GM18498 (cell line): Measurements from ENCODE around the gene INPP4A.
"Not testable (repeated sequence)": the region's sequence is repeated elsewhere in the genome, so short reads cannot be mapped to it uniquely, and the experiment has no call there.

ENCODE experiments used
- ATAC-seq: cut with Tn5 transposase; IDR thresholded peaks from one replicate; pipeline ENCODE4 v1.9.1; 2021; ENCODE audit warnings: mild to moderate bottlenecking, moderate library complexity; ENCODE audit not compliant: unreplicated experiment

Gene INPP4A

DNA sequence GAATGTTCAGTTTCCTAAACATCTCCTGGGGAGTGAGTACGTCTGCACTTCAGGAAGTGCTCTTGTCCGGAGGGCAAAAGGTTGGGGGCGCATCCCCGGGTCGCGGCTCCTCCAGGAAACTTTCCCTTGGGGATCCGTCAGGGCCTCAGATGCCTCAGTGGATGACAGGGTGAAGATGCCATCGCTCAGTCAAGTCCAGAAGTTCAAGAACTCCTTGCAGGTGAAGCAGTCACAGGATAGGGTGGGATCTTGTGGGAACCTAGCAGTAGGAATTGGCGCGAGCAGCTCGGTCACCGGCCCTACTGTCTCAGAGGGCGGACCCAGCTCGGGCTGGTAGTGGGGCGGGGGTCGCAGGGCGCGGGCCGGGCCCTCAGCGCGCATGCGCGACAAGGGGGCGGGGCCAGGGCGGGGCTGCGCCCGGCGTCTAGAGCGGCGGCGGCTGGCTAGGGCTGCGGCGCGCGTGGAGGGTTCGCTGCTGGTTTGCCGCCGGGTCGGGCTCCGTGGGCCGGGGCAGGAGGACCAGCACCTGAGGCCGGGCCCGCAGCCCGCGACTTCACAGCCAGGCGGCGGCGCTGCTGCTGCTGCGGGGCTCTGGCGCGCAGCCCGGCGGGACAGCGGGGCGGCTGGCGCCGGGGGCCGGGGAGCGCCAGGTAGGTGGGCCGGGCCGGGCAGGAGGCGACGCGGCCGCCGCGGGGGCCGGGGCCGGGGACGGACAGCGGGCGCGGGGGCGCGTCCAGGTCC, at the start of gene INPP4A:
TSS of gene INPP4A (plus strand) at position 423 of the 741 bp plus-strand sequence. CDS start 75,191 bp downstream, outside the sequence.
- peak; percentile 86 for ATAC-seq

DNA sequence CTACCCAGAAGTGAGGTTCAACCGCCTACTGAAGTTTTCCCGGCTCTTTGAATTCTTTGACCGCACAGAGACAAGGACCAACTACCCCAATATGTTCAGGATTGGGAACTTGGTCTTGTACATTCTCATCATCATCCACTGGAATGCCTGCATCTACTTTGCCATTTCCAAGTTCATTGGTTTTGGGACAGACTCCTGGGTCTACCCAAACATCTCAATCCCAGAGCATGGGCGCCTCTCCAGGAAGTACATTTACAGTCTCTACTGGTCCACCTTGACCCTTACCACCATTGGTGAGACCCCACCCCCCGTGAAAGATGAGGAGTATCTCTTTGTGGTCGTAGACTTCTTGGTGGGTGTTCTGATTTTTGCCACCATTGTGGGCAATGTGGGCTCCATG, 48.7 kb upstream of the INPP4A start:
- ATAC-seq, result no peak

DNA sequence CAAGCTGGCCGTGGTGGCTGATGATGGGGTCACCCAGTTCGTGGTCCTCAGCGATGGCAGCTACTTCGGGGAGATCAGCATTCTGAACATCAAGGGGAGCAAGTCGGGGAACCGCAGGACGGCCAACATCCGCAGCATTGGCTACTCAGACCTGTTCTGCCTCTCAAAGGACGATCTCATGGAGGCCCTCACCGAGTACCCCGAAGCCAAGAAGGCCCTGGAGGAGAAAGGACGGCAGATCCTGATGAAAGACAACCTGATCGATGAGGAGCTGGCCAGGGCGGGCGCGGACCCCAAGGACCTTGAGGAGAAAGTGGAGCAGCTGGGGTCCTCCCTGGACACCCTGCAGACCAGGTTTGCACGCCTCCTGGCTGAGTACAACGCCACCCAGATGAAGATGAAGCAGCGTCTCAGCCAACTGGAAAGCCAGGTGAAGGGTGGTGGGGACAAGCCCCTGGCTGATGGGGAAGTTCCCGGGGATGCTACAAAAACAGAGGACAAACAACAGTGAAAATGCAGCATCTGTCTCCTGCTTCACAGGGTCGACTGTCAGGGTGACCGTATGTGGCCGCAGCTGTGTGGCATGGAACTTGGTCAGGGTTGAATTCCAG, 47.8 kb upstream of the INPP4A start:
- ATAC-seq, result no peak

DNA sequence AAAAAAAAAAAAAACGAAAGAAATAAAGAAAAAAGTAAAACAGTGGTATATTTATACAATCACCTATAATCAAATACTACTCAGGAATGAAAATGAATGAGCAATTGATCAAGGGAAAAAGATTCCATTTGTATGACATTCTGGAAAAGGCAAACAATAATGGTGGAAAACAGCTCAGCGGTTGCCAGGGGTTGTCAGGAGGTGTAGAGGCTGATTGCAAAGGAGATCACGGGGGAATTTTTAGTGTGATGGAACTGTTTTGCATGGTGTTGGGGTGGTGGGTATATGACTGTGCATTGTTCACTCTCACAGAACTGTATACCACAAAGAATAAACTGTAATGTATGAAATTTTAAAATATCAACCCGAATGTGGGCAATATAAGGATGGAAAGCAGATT, 45.5 kb upstream of the INPP4A start:
- no peak for ATAC-seq

DNA sequence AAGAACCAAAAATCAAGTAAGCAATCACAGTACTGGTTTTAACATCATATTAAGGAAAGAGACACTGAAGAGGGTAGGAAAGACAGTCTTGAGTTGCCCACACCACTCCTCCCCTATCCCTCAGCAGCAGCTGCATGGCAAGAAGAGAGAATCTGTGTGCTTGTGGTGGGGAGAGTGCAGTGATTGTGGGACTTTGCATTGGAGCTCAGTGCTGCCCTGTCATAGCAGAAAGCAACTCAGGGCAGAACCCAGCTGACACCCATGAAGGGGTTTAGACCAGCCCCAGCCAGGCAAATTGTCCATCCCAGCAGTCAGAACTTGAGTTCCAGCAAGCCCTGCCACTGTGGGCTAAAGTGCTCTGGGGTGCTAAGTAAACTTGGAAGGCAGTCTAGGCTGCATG, 40.8 kb upstream of the INPP4A start:
- no peak for ATAC-seq

DNA sequence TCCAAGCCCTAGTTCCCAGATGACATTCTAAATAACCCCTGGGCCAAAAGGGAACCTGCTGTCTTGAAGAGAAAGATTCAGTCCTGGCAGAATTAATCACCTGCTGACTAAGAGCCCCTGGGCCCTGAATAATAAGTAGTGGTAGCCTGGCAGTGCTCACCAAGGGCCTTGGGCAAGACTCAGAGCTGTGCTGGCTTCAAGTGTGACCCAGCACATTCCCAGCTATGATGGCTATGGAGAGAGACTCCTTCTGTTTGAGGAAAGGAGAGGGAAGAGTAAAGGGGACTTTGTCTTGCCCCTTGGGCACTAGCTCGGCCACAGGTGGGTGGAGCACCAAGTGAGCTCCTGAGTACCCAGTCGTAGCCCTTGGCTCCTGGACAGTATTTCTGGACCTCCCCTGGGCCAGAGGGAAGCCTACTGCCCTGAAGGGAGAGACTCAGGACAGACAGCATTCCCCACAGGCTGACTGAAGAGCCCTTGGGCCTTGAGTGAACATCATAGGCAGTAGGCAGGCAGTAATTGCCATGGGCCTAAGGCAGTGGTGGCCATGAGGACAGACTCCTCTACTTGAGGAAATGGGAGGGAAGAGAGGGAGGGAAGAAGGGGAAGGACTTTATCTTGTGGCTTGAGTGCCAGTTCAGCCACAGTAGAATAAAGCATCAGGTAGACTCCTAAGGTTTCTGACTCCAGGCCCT, 40.0 kb upstream of the INPP4A start:
- no peak for ATAC-seq

DNA sequence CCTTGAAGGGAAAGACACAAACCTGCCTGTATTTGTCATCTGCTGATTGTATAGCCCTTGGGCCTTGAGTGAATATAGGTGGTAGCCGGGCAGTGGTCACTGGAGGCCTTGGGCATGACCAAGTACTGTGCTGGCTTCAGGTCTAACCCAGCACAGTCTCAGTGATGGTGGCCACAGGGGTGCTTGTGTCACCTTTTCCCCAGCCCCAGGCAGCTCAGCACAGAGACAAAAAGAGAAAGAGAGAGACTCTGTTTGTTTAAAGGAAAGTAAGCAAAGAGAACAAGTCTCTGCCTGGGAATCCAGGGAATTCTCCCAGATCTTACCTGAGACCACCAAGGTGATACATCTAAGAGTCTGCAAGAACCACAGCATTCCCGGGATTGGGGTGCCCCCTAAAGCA, 39.4 kb upstream of the INPP4A start:
- no peak for ATAC-seq

DNA sequence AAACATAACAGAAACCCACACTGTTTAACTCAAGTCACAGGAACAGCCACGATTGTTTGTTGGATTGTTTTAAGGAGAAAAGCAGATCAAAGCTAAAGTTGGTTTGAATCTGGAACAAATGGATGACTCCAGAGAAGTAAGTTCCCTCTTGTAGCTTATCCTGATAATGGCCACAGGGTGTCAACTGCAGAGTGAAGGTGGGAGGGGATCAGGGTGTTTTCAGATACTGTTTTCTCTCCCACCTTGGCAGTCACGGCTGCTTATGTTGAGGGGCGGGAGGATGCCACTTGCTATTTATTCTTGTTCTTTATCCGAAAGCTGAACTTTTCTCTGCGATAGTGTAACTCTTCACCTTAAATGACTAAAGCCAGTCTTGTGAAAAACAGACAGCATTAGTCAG, 36.5 kb upstream of the INPP4A start:
- ATAC-seq, result no peak

DNA sequence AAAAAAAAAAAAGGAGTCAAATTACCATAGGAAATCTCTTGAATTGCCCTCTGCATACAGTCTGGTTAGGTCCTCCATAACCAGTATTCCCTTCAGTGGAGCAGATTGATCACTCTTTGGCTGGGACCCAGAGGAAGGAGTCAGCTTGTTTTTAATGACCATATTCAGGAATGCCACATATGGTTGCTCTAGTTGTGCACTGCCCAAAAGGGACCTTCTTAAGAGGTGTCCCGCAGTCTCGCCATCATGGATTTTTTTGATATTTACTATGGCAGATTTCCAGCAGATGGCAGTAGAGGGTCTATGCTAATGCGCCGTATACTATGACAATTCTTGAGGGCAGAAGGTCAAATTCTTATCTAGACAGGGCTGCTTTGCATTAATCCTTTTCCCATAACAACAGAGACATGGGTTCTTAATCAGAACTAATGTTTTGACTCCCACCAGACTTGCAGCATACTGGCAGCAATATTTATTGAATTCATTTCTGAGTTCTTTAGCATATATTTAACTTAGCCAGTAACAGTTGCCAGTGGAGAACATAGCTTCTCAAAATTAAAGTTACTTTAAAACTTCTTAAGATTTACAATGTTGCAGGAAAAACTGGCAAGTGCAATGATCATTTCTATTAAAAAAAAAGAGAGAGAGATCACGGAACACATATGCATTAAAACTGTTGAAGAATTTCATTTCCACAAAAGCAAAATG, 31.8 kb upstream of the INPP4A start:
- peak; percentile 82 for ATAC-seq

DNA sequence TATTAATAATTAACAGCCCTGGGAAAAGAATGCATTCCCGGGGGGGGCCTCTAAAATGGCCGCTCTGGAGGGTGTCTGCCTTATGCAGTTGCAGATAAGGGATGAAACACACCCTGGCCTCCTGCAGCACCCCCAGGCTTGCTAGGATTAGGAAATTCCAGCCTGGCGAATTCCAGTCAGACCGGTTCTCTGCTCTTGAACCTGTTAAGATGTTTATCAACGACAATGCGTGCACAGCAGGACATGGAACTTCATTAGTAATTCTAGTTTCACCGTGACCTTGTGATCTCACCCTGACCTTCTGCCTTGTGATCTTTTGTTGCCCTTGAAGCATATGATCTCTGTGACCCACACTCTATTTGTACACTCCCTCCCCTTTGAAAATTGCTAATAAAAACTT, 30.4 kb upstream of the INPP4A start:
- ATAC-seq, result not testable (repeated sequence)

DNA sequence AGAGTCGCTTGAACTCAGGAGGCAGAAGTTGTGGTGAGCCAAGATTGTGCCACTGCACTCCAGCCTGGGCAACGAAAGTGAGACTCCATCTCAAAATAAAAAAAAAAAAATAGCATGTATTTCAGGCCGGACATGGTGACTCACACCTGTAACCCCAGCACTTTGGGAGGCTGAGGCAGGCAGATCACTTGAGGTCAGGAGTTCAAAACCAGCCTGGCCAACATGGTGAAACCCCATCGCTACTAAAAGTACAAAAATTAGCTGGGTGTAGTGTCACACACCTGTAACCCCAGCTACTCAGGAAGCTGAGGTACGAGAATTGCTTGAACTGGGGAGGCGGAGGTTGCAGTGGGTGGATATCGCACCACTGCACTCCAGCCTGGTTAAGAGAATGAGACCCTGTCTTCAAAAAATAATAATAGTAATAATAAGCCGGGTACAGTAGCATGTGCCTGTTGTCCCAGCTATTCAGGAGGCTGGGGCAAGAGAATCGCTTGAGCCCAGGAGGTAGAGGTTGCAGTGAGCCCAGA, 28.9 kb upstream of the INPP4A start:
- not testable (repeated sequence) for ATAC-seq

DNA sequence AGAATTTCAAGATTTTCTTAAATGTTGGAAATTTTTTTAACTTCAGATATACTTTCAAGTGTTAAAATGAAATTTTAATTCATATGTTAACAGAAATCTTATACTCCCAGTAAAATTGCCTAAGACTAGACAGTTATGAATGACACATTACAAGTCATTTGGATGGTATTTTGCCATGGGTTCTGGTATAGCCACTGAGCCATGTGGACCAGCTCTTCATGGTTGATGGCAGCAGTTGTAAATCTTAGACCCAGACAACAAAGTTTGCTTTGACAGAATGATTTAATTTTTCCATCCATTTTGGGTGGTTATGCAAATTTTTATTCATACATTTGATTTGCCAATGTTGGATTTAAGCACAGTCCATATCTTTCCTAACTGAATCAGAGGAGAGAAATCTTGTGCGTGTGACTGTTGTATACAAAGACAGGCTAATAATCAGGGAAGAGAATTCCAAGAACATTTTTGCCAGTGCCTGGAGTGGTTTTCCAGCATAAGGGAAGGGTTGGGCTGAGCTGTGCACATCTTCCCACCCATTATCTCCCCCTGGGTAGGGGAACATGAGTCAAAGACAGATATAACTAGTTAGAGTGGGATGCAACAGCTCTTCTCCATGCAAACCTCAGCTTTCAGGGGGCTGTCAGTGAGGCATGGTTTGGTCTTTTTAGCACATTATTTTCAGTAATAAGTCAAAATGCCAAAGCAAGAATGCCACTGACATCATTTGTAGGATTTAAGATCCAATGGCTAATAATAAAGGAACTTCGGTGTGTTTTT, 28.1 kb upstream of the INPP4A start:
- no peak for ATAC-seq

DNA sequence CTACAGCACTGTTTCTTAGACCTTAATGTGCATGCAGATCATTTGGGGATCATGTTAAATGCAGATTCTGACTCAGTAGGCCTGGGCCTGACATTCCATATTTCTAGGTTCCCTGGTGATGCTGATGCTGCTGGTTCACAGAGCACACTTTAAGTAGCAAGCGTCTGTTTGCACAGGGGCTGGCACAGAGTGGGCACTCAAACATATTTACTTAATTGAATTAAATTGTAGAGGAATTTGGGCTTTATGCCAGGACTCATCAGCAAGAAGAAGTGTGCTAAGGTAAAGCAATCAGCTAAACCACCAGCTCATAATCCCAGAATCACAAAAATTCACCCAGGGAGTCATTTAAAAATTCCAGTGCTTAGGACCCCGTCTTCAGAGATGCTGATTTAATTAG, 25.1 kb upstream of the INPP4A start:
- no peak for ATAC-seq

DNA sequence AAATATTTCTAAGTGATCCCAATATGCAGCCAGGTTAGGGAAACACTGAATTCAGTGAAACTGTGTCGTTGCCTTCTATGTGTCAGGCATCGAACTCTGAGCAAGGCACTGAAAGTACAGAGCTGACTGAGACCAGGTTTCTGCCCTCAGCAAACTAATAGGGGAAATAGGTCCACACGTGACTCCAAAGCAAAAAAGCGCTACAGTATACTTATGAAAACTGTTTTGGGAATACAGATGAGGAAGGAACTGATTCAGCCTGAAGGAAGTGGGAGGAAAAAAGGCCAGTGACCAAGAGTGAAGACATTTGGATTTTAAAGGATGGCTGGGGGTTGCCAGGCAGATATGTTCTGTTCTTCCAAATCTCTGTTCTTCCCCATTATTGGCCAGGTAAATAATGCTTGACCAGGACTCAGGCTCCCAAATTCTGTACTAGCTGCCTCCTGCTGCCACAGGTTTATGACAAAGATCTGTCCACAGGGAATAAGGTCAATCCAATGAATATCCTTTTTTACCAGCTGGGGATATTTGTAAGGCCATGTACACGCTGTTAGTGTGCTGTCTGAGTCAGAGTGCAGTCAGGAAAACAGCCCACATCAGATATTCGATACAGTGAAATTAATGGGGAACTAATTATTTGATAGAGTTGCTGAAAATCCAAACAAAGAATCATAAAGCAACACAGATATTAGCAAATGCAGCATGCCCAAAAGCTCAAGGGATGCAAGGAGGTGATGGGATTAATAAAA, 24.5 kb upstream of the INPP4A start:
- ATAC-seq, result no peak

DNA sequence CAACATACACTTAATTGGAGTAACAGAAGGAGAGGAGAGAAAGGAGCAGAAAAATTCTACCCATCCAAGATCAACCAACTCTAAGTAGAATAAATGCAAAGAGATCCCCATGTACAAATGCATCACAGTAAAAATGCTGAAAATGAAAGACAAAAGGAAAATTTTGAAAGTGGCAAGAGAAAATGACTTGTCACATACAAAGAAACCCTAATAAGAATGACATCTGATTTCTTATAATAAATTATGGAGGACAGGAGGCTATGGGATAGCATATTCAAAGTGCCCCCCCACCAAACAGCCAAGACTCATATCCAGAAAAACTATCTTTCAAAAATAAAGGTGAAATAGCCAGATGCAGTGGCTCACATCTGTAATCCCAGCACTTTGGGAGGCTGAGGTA, 22.2 kb upstream of the INPP4A start:
- ATAC-seq, result no peak

DNA sequence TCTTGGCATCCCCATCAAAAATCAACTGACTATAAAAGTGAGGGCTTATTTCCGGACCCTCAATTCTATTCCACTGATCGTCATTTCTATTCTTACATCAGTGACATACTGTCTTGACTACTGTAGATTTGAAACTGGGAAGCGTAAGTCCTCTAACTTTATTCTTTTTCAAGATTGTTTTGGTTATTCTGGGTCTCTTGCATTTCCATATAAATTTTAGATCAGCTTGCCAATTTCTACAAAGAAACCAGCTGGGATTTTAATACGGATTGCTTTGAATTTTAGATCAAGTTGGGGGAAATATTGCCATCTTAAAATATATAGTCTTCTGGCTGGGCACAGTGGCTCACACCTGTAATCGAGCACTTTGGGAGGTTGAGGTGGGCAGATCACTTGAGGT, 17.9 kb upstream of the INPP4A start:
- no peak for ATAC-seq

DNA sequence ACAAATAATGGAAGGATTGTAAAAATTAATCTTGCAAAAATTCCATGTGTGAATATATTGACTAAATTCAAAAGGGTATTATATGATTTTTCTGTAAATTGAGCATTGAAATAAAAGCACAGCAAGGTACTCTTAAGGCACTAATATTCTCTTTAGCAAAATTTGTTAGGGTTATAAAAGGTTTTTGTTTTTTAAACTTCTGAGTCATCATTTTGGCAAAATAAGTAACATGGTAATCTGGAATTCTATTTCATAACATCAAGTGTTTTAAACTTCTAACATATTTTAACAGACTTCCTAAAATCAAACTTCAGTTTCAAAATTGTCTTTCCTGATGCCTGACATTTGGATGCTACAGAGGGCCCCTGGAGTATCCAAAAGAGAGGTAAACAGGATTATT, 12.5 kb upstream of the INPP4A start:
- no peak for ATAC-seq

DNA sequence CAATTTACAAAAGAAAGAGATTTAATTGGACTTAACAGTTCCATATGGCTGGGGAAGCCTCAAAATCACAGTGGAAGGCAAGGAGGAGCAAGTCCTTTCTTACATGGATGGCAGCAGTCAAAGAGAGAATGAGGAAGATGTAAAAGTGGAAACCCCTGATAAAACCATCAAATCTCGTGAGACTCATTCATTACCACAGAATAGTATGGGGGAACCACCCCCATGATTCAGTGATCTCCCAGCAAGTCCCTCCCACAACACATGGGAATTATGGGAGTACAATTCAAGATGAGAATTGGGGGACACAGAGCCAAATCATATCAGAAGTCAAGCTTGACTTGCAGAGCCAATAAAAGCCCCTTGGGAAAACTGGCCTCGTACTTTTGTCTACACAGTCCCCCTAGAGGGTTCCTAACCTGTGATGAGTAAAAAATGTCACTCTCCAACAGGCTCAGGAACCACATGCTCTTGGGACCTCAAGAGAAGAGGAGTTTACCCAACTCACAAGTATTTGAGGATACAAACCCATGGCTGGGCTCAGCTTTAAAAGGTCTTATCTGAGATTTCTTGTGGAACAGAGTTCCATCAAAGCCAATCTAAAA, 11.2 kb upstream of the INPP4A start:
- no peak for ATAC-seq

DNA sequence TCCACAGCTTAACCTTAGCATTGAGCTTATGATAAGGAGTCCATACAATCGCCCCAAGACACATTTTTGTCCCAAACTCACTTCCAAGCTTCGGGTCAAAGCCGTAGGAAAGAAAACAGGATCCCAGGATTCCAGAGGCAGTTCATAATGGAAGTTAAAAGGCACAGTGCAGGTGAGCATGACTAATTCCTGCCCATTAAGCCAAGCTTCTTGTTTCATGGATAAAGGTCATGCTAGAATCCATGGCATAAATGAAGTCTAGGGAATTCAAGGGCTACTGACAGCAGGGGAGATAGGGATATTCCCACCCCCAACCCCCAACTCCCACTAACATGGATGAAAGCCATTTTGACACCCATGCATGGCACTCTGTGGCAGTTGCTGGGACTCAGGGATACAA, 10.2 kb upstream of the INPP4A start:
- no peak for ATAC-seq
